Ureter (tissue), 1 donor: ENCODE results near the gene DMXL1. TPM values are rescaled to one million over a fixed set of nuclear protein-coding genes. Genes with fewer than 3 reads are reported as not detected.
"Not testable (repeated sequence)": the region's sequence is repeated elsewhere in the genome, so short reads cannot be mapped to it uniquely, and the experiment has no call there.

Experiments
- DNase-seq: peaks from one replicate; pipeline ENCODE4 v3.0.0-alpha.2; 2020; ENCODE audit warnings: low spot score
- total RNA-seq: library from RNA; stranded (reverse); gene quantifications from one replicate; pipeline ENCODE4 v1.2.4, GENCODE V29; 2023
- donor health status: DM: yes; HTN: yes; CAD: no.

DMXL1 gene
- total RNA-seq, 1 donor from 2014 or later, result 62.9 TPM

- DNase-seq, result no peak
These were observed 384 bp upstream of the DMXL1 start for GRCh38 chr5:119070578-119070827.

- DNase-seq, result no peak
These were observed 691 bp downstream of the DMXL1 start for GRCh38 chr5:119071561-119071995.

GRCh38 chr5:119072496-119072895, 1.6 kb downstream of the DMXL1 start:
- DNase-seq, result no peak

GRCh38 chr5:119073746-119074337, 3.0 kb downstream of the DMXL1 start:
- not testable (repeated sequence) for DNase-seq

- DNase-seq, result no peak
These were observed 3.5 kb downstream of the DMXL1 start for GRCh38 chr5:119074419-119074818.

- DNase-seq, result not testable (repeated sequence)
These were observed 4.4 kb downstream of the DMXL1 start for GRCh38 chr5:119075269-119075668.

- no peak for DNase-seq
These were observed 5.2 kb downstream of the DMXL1 start for GRCh38 chr5:119076080-119076479.

- no peak for DNase-seq
These were observed 6.6 kb downstream of the DMXL1 start for GRCh38 chr5:119077444-119077843.

- no peak for DNase-seq
These were observed 7.4 kb downstream of the DMXL1 start for GRCh38 chr5:119078071-119078846.

- no peak for DNase-seq
These were observed 8.0 kb downstream of the DMXL1 start for GRCh38 chr5:119078861-119079260.

- no peak for DNase-seq
These were observed 8.5 kb downstream of the DMXL1 start for GRCh38 chr5:119079318-119079921.

GRCh38 chr5:119080936-119081335, 10.0 kb downstream of the DMXL1 start:
- no peak for DNase-seq

- DNase-seq, result no peak
These were observed 11.8 kb downstream of the DMXL1 start for GRCh38 chr5:119082691-119083090.

GRCh38 chr5:119083679-119084078, 12.8 kb downstream of the DMXL1 start:
- DNase-seq, result no peak

GRCh38 chr5:119088438-119088837, 17.6 kb downstream of the DMXL1 start:
- no peak for DNase-seq

- no peak for DNase-seq
These were observed 24.7 kb downstream of the DMXL1 start for GRCh38 chr5:119095611-119096010.

GRCh38 chr5:119105971-119106370, 35.1 kb downstream of the DMXL1 start:
- DNase-seq, result no peak

GRCh38 chr5:119112151-119112550, 41.3 kb downstream of the DMXL1 start:
- no peak for DNase-seq

- DNase-seq, result no peak
These were observed 46.4 kb downstream of the DMXL1 start for GRCh38 chr5:119117237-119117636.

- no peak for DNase-seq
These were observed 47.1 kb downstream of the DMXL1 start for GRCh38 chr5:119118000-119118399.

GRCh38 chr5:119120893-119121292, 50.0 kb downstream of the DMXL1 start:
- no peak for DNase-seq

GRCh38 chr5:119122474-119122873, 51.6 kb downstream of the DMXL1 start:
- not testable (repeated sequence) for DNase-seq

- no peak for DNase-seq
These were observed 52.4 kb downstream of the DMXL1 start for GRCh38 chr5:119123280-119123679.
